Body of pancreas (tissue), 4 donors: ENCODE data around the gene ST6GALNAC4. TPM values are rescaled to one million over a fixed set of nuclear protein-coding genes. Genes with fewer than 3 reads are reported as not detected.

Source experiments
- ATAC-seq: fragments of 150-250 bp; one replicate; pipeline ENCODE4 v1.9.1; 2016
- DNase-seq, 4 donors: peaks; one replicate each; pipeline ENCODE4 v3.0.0-alpha.2; 2019
- H3K27ac ChIP-seq, 4 donors: fragments of 200-600 bp; sonication (generic); 1 replicate in 3 of 4; 2 replicates in 1 of 4; pipeline versions ENCODE4 v1.5.1 to v1.6.1; 2016 to 2019; ENCODE audit warnings: mild to moderate bottlenecking in 1 of 4, mixed read lengths in 1 of 4, moderate library complexity in 1 of 4
- H3K27me3 ChIP-seq, 2 donors: fragments of 200-600 bp; sonication (generic); one replicate each; pipeline ENCODE4 v1.6.0; 2016; ENCODE audit warnings: mild to moderate bottlenecking in 1 of 2
- H3K36me3 ChIP-seq, 2 donors: fragments of 200-600 bp; sonication (generic); replicated peaks in 1 of 2; 2 replicates each; pipeline ENCODE4 v1.5.1; 2016; ENCODE audit warnings: low read depth in 2 of 2; ENCODE audit not compliant: insufficient read depth in 1 of 2
- H3K4me1 ChIP-seq: fragments of 200-600 bp; sonication (generic); one replicate; pipeline ENCODE4 v1.6.0; 2016
- H3K4me3 ChIP-seq, 2 donors: fragments of 200-600 bp; sonication (generic); 1 replicate in 1 of 2; 2 replicates in 1 of 2; pipeline ENCODE4 v1.5.1; 2016 to 2019
- H3K9me3 ChIP-seq, 3 donors: fragments of 200-600 bp; sonication (generic); 1 replicate in 2 of 3; 2 replicates in 1 of 3; pipeline ENCODE4 v1.5.1; 2016
- POLR2A ChIP-seq, 3 donors: fragments of 450-650 bp; IDR thresholded peaks; one replicate each; pipeline ENCODE4 v1.6.1; 2016; ENCODE audit warnings: antibody characterized with exemption in 3 of 3, mild to moderate bottlenecking in 2 of 3
- WGBS, 2 donors: methylation state at CpG; one replicate each; pipeline ENCODE4 v1.1.5; 2017; 5-methylcytosine and 5-hydroxymethylcytosine counted together
- intact Hi-C: fragments of 100-400 bp; cut with DNase I; formaldehyde crosslinking; loops from one replicate; pipeline ENCODE4 v1.15.1; 2023
- total RNA-seq, 2 donors: library from RNA; depleted of rRNA; stranded (reverse); fragments of >200 nt; gene quantifications; one replicate each; pipeline ENCODE4 v1.1.0, GENCODE V29; 2016
- TF ChIP-seq, protein P1 (sequence below), 7 experiments: fragments of 450-650 bp in 4 of 7; fragments of 200-600 bp in 3 of 7; sonication (generic) in 3 of 7; IDR thresholded peaks; one replicate each; pipeline ENCODE4 v1.5.1; 2016 to 2019; ENCODE audit warnings: antibody characterized with exemption in 7 of 7

Gene ST6GALNAC4
- total RNA-seq, 2 donors from 2014 or later: 36.6 to 63.8 TPM

- ATAC-seq (no peak), DNase-seq (no peak)
- intact Hi-C loops: no loop called here
- Histone ChIP-seq H3K27me3 (no peaks in the 10 kb centered on the region), H3K27ac (no peak overlapping the region), H3K36me3 (peaks cover 21 to 28% of the 10 kb centered on the region in 2 donors), H3K9me3 (peaks cover 0 to 15% (median 0%) of the 10 kb centered on the region in 3 donors), H3K4me3 (no peak overlapping the region), H3K4me1 (peaks cover 18% of the 10 kb centered on the region)
- no peak for TF ChIP-seq POLR2A (IDR thresholded peaks at IDR 0.05)
- TF ChIP-seq, protein P1, sequence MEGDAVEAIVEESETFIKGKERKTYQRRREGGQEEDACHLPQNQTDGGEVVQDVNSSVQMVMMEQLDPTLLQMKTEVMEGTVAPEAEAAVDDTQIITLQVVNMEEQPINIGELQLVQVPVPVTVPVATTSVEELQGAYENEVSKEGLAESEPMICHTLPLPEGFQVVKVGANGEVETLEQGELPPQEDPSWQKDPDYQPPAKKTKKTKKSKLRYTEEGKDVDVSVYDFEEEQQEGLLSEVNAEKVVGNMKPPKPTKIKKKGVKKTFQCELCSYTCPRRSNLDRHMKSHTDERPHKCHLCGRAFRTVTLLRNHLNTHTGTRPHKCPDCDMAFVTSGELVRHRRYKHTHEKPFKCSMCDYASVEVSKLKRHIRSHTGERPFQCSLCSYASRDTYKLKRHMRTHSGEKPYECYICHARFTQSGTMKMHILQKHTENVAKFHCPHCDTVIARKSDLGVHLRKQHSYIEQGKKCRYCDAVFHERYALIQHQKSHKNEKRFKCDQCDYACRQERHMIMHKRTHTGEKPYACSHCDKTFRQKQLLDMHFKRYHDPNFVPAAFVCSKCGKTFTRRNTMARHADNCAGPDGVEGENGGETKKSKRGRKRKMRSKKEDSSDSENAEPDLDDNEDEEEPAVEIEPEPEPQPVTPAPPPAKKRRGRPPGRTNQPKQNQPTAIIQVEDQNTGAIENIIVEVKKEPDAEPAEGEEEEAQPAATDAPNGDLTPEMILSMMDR (IDR thresholded peaks at IDR 0.05): no peak
- 93 to 95% methylated on average over 6 of the region's 6 CpGs for WGBS, 2 donors
These were observed 24.0 kb downstream of the ST6GALNAC4 start for GRCh38 chr9:127892831-127893230.

- Histone ChIP-seq H3K27me3 (no peaks in the 10 kb centered on the region), H3K36me3 (peaks cover 21 to 38% of the 10 kb centered on the region in 2 donors)
- 93 to 95% methylated on average over 3 of the region's 3 CpGs for WGBS, 2 donors
These were observed 26.8 kb downstream of the ST6GALNAC4 start for GRCh38 chr9:127890053-127890452.

GRCh38 chr9:127887792-127888191 is 29.0 kb downstream of the ST6GALNAC4 start:
- ATAC-seq (no peak), DNase-seq (no peak)
- Histone ChIP-seq H3K4me1 (peaks cover 29% of the 10 kb centered on the region), H3K36me3 (peaks cover 6 to 18% of the 10 kb centered on the region in 2 donors), H3K27me3 (no peaks in the 10 kb centered on the region), H3K9me3 (peaks cover 0 to 2% (median 0%) of the 10 kb centered on the region in 3 donors), H3K27ac (no peak overlapping the region), H3K4me3 (no peak overlapping the region)
- TF ChIP-seq POLR2A (IDR thresholded peaks at IDR 0.05): no peak
- TF ChIP-seq, protein P1 (IDR thresholded peaks at IDR 0.05): no peak
- 80 to 81% methylated on average over 2 of the region's 2 CpGs for WGBS, 2 donors
- intact Hi-C loops: no loop called here

More at GRCh38 chr9:127890053-127890452, 26.8 kb downstream of the ST6GALNAC4 start:
- no peak overlapping the region for H3K27ac ChIP-seq
- intact Hi-C loops: no loop called here
- no peak for TF ChIP-seq POLR2A (IDR thresholded peaks at IDR 0.05)
- TF ChIP-seq, protein P1 (IDR thresholded peaks at IDR 0.05): no peak
- H3K4me1 ChIP-seq: peaks cover 14% of the 10 kb centered on the region
- ATAC-seq (no peak), DNase-seq (no peak)
- H3K4me3 ChIP-seq: no peak overlapping the region
- H3K9me3 ChIP-seq: peaks cover 0 to 15% (median 0%) of the 10 kb centered on the region in 3 donors

GRCh38 chr9:127886401-127886972 is 30.4 kb downstream of the ST6GALNAC4 start:
- Histone ChIP-seq H3K36me3 (peaks cover 5 to 17% of the 10 kb centered on the region in 2 donors), H3K27me3 (no peaks in the 10 kb centered on the region), H3K9me3 (no peaks in the 10 kb centered on the region), H3K4me1 (peaks cover 29% of the 10 kb centered on the region), H3K4me3 (no peak overlapping the region), H3K27ac (peak overlapping the region in 1 of 4 donors; percentile 65)
- ATAC-seq (no peak), DNase-seq (no peak)
- 96% methylated on average over 16 to 18 of the region's 18 CpGs for WGBS, 2 donors
- intact Hi-C loops: no loop called here
- TF ChIP-seq, protein P1 (IDR thresholded peaks at IDR 0.05): no peak
- TF ChIP-seq POLR2A (IDR thresholded peaks at IDR 0.05): no peak
